ENCODE measurements around the gene SIRT6.
"Not testable (repeated sequence)": the region's sequence is repeated elsewhere in the genome, so short reads cannot be mapped to it uniquely, and the experiment has no call there.

SIRT6 gene

DNA sequence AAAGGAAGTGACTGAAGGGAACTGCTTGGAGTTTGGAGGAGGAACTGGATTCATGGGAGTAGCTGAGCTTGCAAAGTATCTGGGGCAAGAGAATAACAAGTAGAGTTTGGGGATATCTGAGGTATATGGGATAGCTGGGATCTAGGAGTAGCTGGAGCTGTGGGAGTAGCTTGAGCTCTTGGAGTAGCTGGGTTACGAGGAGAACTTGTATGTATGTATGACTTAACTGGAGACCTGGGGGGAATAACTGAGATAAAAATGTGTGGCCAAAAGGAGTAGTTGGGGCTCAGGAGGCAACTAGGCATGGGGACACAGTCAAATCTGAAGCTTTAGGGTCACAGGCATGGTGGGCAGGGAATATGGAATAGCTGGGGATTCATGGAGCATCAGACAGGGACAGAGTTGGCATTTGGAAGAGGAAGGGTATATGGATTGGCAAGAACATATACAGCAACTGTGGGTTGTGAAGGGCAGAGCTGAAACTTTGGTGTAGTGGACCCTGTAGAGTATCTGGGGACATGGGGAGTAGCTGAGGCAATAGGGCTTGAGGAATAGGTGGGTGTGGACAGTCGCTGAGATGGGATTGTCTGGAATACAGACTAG is 18.7 kb upstream of the SIRT6 start:
- in situ Hi-C loops (cut with MboI; ENCODE audit: low sequenced_read_pairs) = no loop called here

DNA sequence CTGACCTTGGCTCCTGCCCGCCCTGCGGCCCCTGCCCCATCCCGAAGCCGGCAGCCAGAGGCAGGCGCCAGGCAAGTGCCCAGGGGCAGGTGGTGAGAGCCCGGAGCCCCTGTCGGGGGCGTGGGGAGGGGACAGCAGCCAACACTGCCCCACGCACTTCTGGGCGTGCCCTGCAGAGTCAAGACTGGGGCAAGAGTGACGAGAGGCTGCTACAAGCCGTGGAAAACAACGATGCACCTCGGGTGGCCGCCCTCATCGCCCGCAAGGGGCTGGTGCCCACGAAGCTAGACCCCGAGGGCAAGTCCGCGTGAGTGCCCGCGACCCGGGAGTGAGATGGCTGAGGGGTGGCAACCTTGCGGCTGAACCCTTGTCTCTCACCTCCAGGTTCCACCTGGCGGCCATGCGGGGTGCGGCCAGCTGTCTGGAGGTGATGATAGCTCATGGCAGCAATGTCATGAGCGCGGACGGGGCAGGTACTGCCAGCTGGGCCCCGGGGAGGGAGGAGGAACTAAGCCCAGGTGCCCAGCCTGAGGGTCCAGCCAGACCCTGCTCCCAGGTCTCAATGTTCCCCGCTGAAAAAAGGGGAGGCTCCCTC is 17.4 kb upstream of the SIRT6 start:
- in situ Hi-C loops (cut with MboI; ENCODE audit: low sequenced_read_pairs) = no loop called here

GRCh38 chr19:4198467-4199126 is 16.2 kb upstream of the SIRT6 start:
- in situ Hi-C loops (cut with MboI; ENCODE audit: low sequenced_read_pairs) = no loop called here

DNA sequence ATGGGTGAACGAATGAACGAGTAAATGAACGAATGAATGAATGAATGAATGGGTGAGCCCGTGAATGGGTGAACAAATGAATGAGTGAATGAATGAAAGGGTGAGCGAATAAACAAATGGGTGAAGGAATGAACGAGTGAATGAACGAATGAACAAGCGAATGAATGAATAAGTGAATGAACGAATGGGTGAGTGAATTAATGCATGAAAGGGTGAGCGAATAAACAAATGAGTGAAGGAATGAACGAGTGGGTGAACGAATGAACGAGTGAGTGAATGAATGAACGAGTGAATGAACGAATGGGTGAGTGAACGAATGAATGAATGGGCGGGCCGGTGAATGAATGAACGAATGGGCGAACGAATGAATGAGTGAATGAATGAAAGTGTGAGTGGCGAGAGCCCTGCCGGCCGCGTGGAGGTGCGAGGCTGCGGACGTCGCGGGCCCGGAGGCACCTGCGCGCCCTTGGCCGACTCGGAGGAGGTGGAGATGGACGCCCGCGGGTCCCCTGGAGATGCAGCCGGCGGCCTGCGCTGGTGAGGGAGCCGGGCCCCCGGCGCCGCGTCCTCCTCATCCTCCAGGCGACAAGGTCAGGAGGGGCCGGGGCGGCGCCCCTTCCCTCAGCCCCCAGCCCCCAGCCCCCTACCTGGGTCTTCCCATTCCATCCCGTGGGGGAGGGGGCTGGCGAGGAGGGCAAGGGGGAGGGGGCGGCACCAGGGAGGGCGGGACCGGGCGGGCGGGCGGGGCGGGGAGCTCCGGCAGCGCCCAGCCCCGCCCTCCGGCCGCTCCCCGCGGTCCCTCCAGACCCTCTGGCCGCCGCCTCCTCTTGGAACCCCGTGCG is 15.5 kb upstream of the SIRT6 start:
- in situ Hi-C loops (cut with MboI; ENCODE audit: low sequenced_read_pairs) = no loop called here

DNA sequence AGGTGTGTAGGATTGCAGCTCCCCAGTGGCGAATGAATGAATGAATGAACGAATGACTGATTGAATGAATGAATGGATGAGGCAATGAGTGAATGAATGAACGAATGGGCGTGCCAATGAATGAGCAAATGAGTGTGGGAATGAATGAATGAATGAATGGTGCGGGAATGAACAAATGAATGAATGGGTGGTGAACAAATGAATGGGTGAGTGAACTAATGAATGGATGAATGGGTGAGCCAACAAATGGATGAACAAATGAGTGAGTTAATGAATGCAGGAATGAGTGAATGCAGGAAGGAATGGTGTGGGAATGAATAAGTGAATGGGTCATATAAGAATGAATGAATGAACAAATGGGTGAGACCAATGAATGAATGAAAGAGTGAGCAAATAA is 14.9 kb upstream of the SIRT6 start:
- in situ Hi-C loops (cut with MboI; ENCODE audit: low sequenced_read_pairs) = no loop called here

- in situ Hi-C loops (cut with MboI; ENCODE audit: low sequenced_read_pairs) = no loop called here
These were observed 14.3 kb upstream of the SIRT6 start for GRCh38 chr19:4196587-4197148.

- in situ Hi-C loops (cut with MboI; ENCODE audit: low sequenced_read_pairs) = no loop called here
These were observed 13.6 kb upstream of the SIRT6 start for GRCh38 chr19:4196009-4196408.

GRCh38 chr19:4194353-4194752 is 12.0 kb upstream of the SIRT6 start:
- in situ Hi-C loops (cut with MboI; ENCODE audit: low sequenced_read_pairs) = no loop called here

DNA sequence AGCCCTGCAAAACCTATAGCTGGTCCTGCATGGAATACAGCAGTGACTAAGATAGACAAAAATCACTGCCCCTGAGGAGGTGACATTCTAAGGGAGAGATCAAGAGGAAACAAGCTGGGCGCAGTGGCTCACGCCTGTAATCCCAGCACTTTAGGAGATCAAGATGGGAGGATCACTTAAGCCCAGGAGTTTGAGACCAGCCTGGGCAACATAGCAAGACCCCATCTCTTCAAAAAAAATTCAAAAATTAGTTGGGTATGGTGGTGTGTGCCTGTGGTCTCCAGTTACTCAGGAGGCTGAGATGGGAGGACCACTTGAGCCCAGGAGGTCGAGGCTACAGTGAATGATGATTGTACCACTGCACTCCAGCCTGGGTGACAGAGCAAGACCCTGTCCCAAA is 10.2 kb upstream of the SIRT6 start:
- in situ Hi-C loops (cut with MboI; ENCODE audit: low sequenced_read_pairs) = not testable (repeated sequence)

GRCh38 chr19:4189641-4190040 is 7.3 kb upstream of the SIRT6 start:
- in situ Hi-C loops (cut with MboI; ENCODE audit: low sequenced_read_pairs) = no loop called here

DNA sequence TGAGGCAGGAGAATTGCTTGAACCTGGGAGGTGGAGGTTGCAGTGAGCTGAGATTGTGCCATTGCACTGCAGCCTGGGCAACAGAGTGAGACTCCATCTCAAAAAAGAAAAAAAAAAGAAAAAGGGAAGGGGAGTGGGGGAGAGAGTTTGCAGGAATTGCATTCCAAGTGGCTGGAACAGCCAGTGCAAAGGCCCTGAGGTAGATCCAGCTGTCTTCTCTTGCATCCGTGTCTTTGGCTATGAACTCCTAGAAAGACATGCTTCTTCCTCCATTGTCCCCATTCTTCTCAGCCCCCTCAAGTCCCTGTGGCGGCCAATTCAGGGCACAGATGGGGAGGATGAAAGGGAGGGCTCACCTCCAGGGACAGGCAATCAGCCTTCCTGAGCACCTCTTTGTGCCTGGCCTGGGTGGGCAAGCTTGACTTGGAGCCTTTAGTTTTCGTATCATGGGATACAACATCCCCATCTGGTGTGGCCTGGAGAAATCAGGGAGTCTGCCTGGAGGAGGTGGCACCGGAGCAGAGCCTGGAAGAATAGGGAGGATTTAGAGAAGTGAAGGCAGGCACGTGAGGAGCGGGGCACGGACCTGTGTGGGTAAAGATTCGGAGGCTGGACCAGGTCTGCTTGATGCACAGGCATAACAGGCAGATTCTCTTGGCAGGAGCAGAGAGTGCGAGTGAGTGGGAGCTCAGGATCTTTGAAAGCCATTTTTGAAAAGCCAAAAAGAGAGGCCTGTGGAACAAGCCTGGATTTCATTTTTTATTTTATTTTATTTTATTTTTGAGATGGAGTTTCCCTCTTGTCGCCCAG is 5.2 kb upstream of the SIRT6 start:
- in situ Hi-C loops (cut with MboI; ENCODE audit: low sequenced_read_pairs) = no loop called here

GRCh38 chr19:4186087-4186993 is 4.0 kb upstream of the SIRT6 start:
- in situ Hi-C loops (cut with MboI; ENCODE audit: low sequenced_read_pairs) = no loop called here

- in situ Hi-C loops (cut with MboI; ENCODE audit: low sequenced_read_pairs) = no loop called here
These were observed 3.2 kb upstream of the SIRT6 start for GRCh38 chr19:4185413-4186086.

GRCh38 chr19:4184718-4185352 is 2.5 kb upstream of the SIRT6 start:
- in situ Hi-C loops (cut with MboI; ENCODE audit: low sequenced_read_pairs) = no loop called here

DNA sequence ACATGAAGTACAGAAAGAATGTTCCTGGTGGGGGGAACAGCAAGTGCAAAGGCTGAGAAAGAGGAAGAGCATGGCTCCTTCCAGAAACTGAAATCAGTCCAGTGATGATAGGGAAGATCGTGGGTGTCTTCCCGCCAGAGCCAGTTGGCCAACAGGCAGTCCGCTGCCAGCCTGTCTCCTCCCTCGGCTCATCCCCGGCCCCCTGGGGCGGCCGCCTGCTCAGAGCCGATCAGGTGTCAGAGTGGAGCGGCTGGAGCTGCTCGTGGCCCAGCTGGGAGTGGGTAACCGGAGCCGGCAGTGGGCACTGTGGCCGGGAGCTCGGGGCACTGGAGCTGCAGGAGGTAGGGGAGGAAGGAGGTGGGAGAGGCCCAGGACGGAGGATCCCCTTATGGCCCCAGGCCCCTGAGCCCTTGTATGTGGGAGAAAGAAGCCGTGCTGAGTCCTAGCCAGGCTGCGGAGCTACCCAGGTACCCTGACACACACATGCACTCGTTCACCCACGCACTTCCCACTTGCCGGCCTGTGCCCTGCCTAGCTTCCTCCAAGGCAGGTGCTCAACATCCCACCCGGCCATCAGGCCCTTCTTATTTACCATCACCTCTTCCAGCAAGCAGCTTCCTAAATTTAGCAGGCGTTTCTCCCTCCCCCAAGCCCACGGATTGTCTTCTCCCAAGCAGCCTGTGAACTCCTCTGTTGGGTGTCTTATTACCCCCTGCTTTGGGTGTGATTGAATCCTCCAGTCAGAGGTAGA is 1.8 kb upstream of the SIRT6 start:
- in situ Hi-C loops (cut with MboI; ENCODE audit: low sequenced_read_pairs) = no loop called here

- in situ Hi-C loops (cut with MboI; ENCODE audit: low sequenced_read_pairs) = no loop called here
These were observed 1.3 kb downstream of the SIRT6 start for GRCh38 chr19:4181053-4181508.

DNA sequence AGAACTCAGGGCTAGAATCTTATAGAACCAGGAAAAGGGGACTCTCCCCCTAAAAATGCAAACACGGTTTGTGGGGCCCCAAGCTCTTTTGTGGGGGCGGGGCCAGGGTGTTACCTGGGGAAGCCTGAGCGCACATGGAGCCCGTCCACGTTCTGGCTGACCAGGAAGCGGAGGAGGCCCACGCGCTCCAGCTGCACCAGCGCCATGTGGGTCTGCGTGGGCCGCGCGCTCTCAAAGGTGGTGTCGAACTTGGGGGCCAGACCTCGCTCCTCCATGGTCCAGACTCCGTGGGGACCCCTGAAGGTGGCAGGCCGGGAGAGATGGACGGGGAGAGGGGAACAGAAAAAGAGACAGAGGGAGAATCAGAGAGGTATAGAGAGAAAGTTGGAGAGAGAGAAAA is 3.4 kb downstream of the SIRT6 start:
- in situ Hi-C loops (cut with MboI; ENCODE audit: low sequenced_read_pairs) = no loop called here

DNA sequence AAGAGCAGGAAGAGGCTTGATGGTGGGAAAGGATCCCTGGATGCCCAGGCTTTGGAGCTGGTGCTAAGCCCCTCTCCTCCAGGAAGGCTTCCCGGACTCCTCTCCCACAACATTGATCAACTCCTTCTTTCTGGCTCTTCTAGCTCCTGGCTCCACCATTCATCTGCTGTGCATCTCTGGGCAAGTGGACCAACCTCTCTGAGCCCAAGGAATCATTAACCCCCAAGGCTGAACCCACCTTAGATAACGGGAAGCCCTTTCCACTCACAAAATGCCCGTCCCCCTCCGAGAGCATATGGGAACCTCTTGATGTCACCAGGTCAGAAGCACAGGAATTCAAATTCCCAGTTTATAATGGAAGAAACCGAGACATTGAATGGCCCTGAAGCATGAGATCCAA is 5.2 kb downstream of the SIRT6 start:
- in situ Hi-C loops (cut with MboI; ENCODE audit: low sequenced_read_pairs) = no loop called here
